Activated CD4-positive, alpha-beta T cell treated with anti-CD3 and anti-CD28 coated beads for 48 hours (primary cell): ENCODE measurements around the gene NHSL1.

ENCODE experiments used
- DNase-seq: peaks from one replicate; pipeline ENCODE4 v3.0.0-alpha.2; 2020

NHSL1 gene

GRCh38 chr6:138494312-138494711 lies 5.0 kb downstream of the NHSL1 start:
- no peak for DNase-seq

DNA sequence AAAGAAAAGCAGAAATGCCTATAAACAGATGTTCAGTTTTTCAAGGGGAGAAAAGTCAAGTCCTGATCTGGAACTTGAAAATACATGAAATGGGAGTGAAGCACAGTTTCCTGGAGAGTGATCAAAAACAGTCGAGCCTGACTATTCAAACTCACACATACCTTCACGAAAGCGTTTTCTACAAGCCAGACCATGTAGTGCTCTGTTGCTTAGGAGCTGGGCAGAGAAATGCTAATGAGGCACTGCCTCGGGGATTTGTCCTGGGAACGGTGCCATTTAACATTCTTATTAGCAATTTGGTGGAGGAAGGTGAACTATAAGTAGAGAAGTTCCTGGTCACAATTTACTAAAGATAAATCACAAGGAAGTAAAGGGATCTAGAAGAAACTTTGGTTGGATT lies 5.9 kb downstream of the NHSL1 start:
- no peak for DNase-seq

DNA sequence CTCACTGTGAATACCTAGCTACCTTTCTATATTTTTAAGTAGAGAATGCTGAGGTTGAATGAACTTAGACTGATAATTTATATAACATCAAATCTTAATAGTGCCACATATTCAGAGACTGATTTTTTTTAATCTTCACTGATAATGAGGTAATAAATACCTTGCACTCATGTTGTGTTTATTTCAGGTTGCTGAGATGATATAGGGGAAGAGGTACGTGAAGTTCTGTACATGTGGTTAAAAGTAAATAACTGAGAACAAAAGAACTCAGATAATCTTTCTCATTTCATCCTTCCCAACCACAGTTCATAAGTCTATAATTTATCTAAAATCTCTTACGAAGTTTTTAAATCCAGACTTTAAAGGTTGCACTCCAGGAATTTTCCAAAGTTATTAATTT lies 6.4 kb downstream of the NHSL1 start:
- no peak for DNase-seq

DNA sequence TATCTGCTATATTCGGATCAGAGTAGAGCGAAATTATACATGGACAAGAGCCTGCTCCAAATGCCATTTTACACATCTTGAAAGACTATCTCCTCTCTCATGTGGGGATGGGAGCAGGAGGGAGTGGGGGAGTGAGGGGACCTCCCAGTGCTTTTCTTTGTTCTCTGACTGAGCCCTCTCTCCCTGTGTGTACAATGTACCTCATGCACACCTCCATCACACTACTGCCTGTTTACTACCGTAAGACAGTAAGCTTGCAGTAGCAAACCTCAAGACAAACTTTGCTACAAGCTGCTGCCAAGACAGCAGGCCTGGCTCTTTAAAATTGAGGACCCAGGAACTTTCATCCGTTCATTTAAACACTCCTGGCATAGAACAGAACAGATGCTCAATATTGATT lies 7.2 kb downstream of the NHSL1 start:
- DNase-seq, result no peak

DNA sequence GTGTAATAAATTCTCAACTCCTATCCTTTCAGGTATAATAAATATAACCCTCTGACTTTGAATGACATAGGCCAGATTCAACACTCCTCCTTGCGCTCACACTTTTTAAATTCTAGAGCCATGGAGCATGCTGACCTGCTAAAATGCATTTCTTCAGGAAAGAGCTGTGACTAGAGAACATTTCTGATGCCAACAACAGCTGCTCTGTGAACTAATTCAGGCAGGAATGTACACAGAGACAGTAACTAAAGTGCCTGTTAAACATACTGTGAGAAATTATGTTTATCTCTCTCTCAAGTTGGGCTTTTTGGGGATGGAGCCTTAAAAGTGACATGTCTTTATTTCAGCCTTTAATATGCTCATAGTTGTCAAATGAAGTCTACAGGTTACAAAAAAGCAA lies 8.3 kb downstream of the NHSL1 start:
- DNase-seq, result no peak

GRCh38 chr6:138489846-138490245 lies 9.4 kb downstream of the NHSL1 start:
- DNase-seq, result no peak

DNA sequence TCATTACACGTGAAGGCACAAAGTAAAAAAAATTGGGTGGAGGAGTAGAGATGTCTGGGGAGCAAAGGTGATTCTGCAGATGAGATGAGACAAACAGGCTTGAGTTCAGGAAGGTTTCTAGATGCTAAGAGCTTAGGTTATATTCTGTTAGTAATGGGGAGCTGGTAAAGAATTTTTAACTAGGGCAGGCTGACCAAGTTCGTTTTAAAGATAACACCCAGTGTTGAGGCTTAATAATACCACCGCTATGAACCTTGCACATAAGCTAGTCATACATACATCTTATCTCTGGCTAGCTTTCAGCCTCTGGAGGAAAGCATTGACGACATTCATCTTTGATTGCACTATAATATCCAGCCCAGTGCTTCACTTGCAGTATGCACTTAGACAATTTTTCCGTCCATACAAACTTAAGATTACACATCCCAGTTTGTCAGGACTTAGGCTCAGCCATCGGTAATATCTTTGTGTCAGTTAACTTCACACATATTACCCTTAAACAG lies 12.1 kb downstream of the NHSL1 start:
- no peak for DNase-seq

- no peak for DNase-seq
These were observed 12.8 kb downstream of the NHSL1 start for GRCh38 chr6:138486249-138487101.

- no peak for DNase-seq
These were observed 13.6 kb downstream of the NHSL1 start for GRCh38 chr6:138485586-138486248.

DNA sequence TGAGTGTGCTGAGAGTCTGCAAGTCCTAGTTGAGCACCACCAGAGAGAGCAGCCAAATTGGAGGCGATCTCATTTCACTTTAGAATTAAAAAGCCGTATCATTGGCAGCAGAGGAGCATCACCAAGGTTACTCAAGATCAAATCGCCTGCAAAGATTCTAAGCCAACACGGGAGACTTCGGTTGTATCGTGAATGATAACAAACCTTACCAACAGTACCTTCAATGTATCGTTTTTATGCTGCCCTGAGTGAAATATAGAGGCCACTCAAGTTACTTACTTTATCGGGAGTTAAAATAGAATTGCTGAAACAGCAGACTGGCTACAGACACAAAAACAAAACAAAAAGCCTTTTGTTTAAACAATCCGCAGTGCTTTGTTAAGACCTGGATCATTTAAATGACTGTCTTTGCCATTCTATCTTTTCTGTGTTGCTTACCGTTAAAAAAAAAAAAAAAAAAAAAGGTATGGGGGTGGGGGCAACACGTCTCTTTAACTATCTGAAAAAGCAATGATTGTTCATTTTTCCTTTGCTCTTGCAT lies 14.2 kb downstream of the NHSL1 start:
- DNase-seq, result no peak

- no peak for DNase-seq
These were observed 15.1 kb downstream of the NHSL1 start for GRCh38 chr6:138484018-138484731.

DNA sequence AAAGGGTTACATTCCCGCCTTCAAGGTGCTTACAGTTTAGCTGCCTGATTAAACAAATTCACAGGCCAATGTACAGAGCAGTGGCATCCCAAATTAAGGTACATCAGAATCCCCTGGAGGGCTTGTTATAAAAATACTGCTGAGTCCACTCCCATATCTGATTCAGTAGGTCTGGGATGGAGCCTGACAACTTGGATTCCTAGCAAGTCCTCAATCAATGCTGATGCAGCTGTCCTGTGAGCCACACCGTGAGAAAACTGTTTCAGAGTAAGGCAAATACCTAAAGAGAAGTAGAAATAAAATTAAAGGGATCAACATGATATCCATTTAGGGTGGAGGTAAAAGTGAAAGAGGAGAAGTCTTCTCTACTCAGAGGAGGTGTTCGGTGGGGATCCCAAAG lies 16.5 kb downstream of the NHSL1 start:
- DNase-seq, result no peak

GRCh38 chr6:138480279-138480949 lies 18.9 kb downstream of the NHSL1 start:
- no peak for DNase-seq

DNA sequence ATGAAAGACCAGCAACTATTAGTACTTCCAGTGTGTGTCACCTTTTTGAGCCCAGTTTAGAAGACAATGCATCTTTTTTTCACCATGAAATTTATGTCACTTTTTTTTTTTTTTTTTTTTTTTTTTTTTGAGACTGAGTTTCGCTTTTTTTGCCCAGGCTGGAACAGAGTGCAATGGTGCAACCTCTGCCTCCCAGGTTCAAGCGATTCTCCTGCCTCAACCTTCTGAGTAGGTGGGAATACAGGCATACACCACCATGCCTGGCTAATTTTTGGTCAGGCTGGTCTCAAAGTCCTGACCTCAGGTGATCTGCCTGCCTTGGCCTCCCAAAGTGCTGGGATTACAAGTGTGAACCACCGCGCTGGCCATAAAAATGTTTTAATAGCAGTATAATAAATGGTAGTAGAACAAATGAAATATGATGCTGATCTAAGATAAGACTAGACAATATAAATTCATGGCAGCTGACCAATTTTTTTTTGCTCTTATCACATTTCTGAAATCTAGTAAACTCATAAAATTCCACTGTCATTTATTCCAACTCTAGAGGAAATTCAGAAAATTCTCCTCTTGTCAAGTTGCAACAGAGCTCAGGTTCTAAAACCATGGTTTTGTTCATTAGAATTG lies 21.3 kb downstream of the NHSL1 start:
- no peak for DNase-seq

DNA sequence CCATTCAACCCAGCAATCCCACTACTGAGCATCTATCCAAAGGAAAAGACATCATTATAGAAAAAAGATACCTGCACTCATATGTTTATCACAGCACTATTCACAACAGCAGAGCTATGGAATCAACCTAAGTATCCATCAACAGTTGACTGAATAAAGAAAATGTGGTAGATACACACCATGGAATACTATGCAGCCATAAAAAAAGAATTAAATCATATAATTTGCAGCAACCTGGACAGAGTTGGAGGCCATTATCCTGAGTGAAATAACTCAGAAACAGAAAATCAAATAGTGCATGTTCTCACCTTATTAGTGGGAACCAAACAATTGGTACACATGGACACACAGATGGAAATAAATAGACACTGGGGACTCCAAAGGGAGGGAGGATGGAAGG lies 23.2 kb downstream of the NHSL1 start:
- DNase-seq, result no peak

DNA sequence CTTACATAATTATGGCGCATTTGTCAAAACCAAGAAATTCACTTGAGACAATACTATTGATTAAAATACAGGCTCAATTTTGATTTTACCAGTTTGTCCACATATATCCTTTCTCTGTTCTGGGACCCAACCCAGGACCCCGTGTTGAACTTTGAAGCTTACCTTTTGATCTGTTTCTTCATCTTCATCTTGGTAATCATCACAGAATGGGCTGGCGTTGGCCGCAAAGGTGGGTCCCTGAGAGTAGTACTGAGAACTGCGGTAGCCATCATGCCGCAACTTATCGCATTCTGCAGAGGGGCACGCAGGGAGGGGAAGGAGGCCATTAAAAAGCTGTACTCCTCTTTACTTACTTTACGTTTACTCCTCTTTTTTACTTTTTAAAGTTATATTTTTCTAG lies 26.1 kb downstream of the NHSL1 start:
- no peak for DNase-seq

- no peak for DNase-seq
These were observed 30.8 kb downstream of the NHSL1 start for GRCh38 chr6:138468320-138469015.

DNA sequence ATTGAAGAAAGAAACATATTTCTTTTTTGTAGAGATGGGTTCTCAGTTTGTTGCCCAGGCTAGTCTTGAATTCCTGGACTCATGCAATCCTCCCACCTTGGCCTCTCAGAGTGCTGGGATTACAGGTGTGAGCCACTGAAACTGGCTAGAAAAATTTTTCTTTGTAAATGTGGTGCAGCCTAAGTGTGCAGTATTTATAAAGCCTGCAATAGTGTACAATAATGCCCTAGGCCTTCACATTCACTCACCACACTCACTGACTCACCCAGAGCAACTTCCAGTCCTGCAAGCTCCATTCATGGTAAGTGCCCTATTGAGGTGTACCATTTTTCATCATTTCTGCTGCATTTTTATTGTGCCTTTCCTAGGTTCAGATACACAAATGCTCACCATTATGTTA lies 31.4 kb downstream of the NHSL1 start:
- no peak for DNase-seq

DNA sequence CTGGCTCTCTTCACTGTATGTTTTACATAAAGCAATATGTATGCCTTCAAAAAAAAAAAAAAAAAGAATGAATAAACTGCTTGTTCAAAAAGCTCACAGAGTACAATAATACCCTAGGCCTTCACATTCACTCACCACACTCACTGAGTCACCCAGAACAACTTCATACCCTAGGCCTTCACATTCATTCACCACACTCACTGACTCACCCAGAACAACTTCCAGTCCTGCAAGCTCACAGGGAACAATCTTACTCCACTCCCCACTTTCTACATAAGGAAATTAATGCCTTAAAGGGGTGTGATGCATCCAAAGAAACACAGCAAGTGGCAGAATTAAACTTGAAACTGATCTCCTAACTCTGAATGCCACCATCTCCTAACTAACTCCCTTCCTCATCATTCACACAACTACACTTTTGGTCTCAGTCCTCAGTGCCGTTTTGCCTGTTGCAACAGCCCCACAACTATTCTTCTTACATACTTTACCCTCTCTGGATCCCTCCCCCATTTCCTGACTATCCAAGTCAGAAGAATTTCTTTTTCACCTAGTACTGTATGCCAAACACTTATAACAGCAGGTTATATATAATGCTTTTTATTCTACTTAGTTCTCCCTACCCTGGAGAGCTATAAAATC lies 34.2 kb downstream of the NHSL1 start:
- DNase-seq, result peak; percentile 25

- DNase-seq, result no peak
These were observed 35.2 kb downstream of the NHSL1 start for GRCh38 chr6:138464085-138464484.

GRCh38 chr6:138461647-138462046 lies 37.6 kb downstream of the NHSL1 start:
- no peak for DNase-seq
